GM12864 (cell line): Measurements from ENCODE around the gene STX1A.
"Not testable (repeated sequence)": the region's sequence is repeated elsewhere in the genome, so short reads cannot be mapped to it uniquely, and the experiment has no call there.

Experiments used
- DNase-seq: peaks from one replicate; pipeline ENCODE4 v3.0.0-alpha.2; 2011; ENCODE audit warnings: low read depth
- H3K4me3 ChIP-seq: 2 replicates; pipeline ENCODE4 v1.5.1; 2011; ENCODE audit warnings: mild to moderate bottlenecking, low read depth, low read length, control low read depth
- TF ChIP-seq, protein P1 (sequence below): IDR thresholded peaks from 2 replicates; pipeline ENCODE4 v1.5.1; 2011; ENCODE audit warnings: low read depth, mild to moderate bottlenecking, moderate library complexity, low read length, control low read depth, inconsistent platforms; ENCODE audit errors: missing control alignments

Gene STX1A

GRCh38 chr7:73723813-73724212 is 4.3 kb upstream of the STX1A start:
- TF ChIP-seq, protein P1, sequence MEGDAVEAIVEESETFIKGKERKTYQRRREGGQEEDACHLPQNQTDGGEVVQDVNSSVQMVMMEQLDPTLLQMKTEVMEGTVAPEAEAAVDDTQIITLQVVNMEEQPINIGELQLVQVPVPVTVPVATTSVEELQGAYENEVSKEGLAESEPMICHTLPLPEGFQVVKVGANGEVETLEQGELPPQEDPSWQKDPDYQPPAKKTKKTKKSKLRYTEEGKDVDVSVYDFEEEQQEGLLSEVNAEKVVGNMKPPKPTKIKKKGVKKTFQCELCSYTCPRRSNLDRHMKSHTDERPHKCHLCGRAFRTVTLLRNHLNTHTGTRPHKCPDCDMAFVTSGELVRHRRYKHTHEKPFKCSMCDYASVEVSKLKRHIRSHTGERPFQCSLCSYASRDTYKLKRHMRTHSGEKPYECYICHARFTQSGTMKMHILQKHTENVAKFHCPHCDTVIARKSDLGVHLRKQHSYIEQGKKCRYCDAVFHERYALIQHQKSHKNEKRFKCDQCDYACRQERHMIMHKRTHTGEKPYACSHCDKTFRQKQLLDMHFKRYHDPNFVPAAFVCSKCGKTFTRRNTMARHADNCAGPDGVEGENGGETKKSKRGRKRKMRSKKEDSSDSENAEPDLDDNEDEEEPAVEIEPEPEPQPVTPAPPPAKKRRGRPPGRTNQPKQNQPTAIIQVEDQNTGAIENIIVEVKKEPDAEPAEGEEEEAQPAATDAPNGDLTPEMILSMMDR: no peak
- no peak for DNase-seq

DNA sequence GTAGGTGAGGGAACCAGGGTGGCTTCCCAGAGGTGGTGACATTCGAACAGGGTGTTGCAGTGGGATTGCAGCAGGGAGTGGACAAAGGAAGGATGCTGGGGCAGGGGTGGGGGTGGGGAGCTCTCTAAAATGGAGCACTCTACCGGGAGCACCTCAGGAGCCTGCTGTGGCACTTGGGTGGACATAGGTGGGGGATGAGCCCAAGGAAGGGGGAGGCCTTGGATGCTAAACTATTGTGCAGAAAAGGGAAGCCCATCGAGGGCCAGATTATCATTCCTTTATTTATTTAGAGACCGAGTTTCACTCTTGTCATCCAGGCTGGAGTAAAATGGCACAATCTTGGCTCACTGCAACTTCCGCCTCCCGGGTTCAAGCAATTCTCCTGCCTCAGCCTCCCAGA is 3.3 kb upstream of the STX1A start:
- no peak for DNase-seq
- TF ChIP-seq, protein P1: no peak

More at GRCh38 chr7:73723813-73724212, 4.3 kb upstream of the STX1A start:
- H3K4me3 ChIP-seq: no peak overlapping the region

DNA sequence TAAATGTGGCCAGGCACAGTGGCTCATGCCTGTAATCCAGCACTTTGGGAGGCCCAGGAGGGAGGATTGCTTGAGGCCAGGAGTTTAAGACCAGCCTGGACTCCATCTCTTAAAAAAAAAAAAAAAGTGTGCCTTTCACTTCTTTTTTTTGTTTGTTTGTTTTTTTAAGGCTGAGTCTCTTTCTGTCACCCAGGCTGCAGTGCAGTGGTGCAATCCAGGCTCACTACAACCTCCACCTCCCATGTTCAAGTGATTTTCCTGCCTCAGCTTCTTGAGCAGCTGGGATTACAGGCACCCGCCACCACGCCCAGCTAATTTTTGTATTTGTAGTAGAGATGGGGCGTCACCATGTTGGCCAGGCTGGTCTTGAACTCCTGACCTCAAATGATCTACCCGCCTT is 2.7 kb upstream of the STX1A start:
- not testable (repeated sequence) for H3K4me3 ChIP-seq, DNase-seq

More for the DNA sequence above, 3.3 kb upstream of the STX1A start:
- H3K4me3 ChIP-seq: no peak overlapping the region

- TF ChIP-seq, protein P1: no peak
- no peak overlapping the region for H3K4me3 ChIP-seq
- no peak for DNase-seq
These were observed 1.9 kb upstream of the STX1A start for GRCh38 chr7:73721377-73721817.

- not testable (repeated sequence) for H3K4me3 ChIP-seq, DNase-seq
These were observed 974 bp upstream of the STX1A start for GRCh38 chr7:73720443-73720842.

DNA sequence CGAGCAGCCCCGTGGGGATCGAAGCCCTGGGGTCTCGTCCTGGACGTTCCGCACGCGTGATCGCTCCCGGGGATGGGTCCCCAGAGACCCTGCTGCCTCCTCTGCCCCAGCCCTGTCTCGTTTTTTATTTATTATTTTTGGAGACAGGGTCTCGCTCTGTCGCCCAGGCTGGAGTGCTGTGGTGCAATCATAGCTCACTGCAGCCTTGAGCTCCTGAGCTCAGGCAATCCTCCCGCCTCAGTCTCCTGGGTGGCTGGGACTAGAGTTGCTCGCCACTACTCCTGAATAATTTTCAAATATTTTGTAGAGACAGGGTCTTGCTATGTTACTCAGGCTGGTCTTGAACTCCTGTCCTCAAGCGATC is 319 bp upstream of the STX1A start:
- DNase-seq: no peak
- TF ChIP-seq, protein P1: no peak
- peak overlapping the region; percentile 35; the same call in 1 of the 2 replicates for H3K4me3 ChIP-seq

DNA sequence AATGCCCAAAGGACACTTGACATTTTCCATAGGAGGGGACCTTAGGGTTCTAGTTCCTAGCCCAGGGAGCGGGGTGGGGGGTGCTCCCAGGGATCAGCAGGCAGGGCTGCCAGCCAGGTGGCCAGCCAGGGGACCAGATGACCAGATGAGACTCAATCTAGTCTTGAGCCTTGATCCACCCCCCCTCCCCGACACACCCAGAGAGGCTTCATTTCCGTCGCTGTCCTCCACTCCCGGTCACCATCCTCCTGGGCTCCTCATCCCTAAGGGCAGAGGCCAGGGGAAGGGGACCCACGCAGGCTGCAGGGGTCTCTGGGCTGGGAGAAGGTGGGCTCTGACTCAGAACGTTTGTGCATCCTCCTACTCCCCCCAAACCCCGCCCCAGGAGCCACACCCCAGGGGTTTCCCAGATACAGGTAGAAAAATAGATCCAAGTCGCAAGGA is 1.0 kb downstream of the STX1A start:
- peak overlapping the region; percentile 66 for H3K4me3 ChIP-seq
- no peak for DNase-seq
- TF ChIP-seq, protein P1: no peak

GRCh38 chr7:73717991-73718405 is 1.5 kb downstream of the STX1A start:
- H3K4me3 ChIP-seq: no peak overlapping the region; the same call in 1 of the 2 replicates
- TF ChIP-seq, protein P1: no peak
- no peak for DNase-seq
